PC-3 (cell line): ENCODE data around the gene INF2.

Experiments used
- EZH2phosphoT487 ChIP-seq: fragments of 300-600 bp; sonication (generic); IDR thresholded peaks from 2 replicates; pipeline ENCODE4 v1.6.1; 2018; ENCODE audit warnings: mild to moderate bottlenecking, antibody characterized with exemption, low read length, borderline replicate concordance
- TF ChIP-seq, protein P1 (sequence below): fragments of 300-600 bp; sonication (generic); conservative IDR thresholded peaks from 2 replicates; pipeline ENCODE4 v1.5.1; 2017; ENCODE audit warnings: antibody characterized with exemption, low read depth, mild to moderate bottlenecking, low read length

DNA sequence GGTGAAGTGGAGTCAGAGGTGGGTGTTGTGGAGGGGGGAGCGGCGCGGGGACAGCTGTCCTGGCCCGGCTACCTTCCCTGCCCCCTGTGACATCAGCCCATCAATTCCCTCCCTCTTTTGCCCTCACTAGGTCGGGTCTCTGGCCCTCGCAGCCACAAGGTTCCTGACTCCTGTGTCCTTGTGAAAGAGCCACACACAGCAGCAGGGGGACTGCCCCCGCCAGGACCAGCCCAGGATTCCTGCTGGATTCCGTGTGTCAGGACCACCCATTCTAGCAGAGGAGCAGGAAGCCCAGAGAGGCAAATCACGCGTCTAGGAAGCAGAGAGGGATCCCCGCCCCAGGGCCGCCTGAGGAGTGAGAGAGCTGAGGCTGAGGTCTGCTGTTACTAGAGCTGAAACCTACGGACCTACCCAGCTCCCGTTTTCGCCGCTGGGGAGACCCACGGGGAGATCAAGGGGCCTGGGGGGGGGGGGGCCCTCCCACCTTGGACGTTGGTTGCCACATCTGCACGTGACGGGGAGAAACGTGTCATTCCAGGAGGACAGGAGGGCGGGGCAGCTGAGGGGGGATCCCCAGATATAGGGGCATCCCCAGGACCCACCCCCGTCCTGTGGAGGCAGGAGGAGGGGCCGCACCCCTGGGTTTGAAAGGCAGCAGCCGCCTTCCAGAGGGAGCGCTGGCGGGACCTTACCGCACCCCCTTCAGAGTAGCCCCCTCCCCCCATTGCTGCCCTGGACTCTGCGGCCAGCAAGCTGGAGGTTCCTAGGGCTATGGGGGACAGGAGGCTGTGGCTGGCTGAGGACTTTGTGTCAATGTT is 12.5 kb upstream of the INF2 start:
- TF ChIP-seq, protein P1, sequence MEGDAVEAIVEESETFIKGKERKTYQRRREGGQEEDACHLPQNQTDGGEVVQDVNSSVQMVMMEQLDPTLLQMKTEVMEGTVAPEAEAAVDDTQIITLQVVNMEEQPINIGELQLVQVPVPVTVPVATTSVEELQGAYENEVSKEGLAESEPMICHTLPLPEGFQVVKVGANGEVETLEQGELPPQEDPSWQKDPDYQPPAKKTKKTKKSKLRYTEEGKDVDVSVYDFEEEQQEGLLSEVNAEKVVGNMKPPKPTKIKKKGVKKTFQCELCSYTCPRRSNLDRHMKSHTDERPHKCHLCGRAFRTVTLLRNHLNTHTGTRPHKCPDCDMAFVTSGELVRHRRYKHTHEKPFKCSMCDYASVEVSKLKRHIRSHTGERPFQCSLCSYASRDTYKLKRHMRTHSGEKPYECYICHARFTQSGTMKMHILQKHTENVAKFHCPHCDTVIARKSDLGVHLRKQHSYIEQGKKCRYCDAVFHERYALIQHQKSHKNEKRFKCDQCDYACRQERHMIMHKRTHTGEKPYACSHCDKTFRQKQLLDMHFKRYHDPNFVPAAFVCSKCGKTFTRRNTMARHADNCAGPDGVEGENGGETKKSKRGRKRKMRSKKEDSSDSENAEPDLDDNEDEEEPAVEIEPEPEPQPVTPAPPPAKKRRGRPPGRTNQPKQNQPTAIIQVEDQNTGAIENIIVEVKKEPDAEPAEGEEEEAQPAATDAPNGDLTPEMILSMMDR: no peak
- no peak for TF ChIP-seq EZH2phosphoT487
